Measurements from ENCODE around the gene PRKX.
"Not testable (repeated sequence)": the region's sequence is repeated elsewhere in the genome, so short reads cannot be mapped to it uniquely, and the experiment has no call there.

The PRKX gene

GRCh38 chrX:3663576-3664250 is 49.7 kb downstream of the PRKX start:
- H3K4me3 ChIP-seq (ENCODE audit: insufficient read depth, low read depth, low read length); H3K4me1 ChIP-seq (ENCODE audit: control insufficient read depth, insufficient read depth, low read length); H3K27me3 ChIP-seq (ENCODE audit: control insufficient read depth, insufficient read depth, low read length, poor library complexity, severe bottlenecking); H3K27ac ChIP-seq (ENCODE audit: insufficient read depth, low read depth, low read length, poor library complexity, severe bottlenecking); H3K9me3 ChIP-seq (ENCODE audit: control insufficient read depth, low read length); H3K36me3 ChIP-seq (ENCODE audit: control insufficient read depth, insufficient read depth, low read length): not testable (repeated sequence)
- 83 to 96% methylated on average over 8 of the region's 9 CpGs for WGBS, 2 experiments

DNA sequence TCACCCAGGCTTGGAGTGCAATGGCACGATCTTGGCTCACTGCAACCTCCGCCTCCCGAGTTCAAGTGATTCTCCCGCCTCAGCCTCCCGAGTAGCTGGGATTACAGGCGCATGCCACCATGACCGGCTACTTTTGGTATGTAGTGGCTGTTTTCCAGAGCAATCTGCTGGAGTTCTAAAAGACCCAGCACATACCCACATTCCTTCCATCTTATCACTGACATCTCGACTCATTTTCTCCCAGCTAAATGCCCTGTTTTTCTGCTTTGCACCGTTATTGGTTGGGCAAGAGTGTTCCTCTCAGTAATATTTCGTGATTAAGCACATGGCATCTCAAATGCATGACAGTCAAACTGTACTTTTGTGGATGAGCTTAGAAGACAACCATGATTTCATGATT is 53.7 kb downstream of the PRKX start:
- Histone ChIP-seq H3K36me3 (ENCODE audit: control insufficient read depth, insufficient read depth, low read length) (no peaks in the 10 kb centered on the region), H3K27ac (ENCODE audit: insufficient read depth, low read depth, low read length, poor library complexity, severe bottlenecking) (no peak overlapping the region), H3K4me3 (ENCODE audit: insufficient read depth, low read depth, low read length) (no peak overlapping the region), H3K9me3 (ENCODE audit: control insufficient read depth, low read length) (no peaks in the 10 kb centered on the region), H3K4me1 (ENCODE audit: control insufficient read depth, insufficient read depth, low read length) (no peaks in the 10 kb centered on the region), H3K27me3 (ENCODE audit: control insufficient read depth, insufficient read depth, low read length, poor library complexity, severe bottlenecking) (no peaks in the 10 kb centered on the region)
- WGBS, 2 experiments, result 88 to 93% methylated on average over 10 of the region's 10 CpGs

GRCh38 chrX:3655181-3655580 is 58.3 kb downstream of the PRKX start:
- no peaks in the 10 kb centered on the region for H3K9me3 ChIP-seq (ENCODE audit: control insufficient read depth, low read length)
- no peak overlapping the region for H3K4me3 ChIP-seq (ENCODE audit: insufficient read depth, low read depth, low read length)
- 94 to 97% methylated on average over 19 of the region's 19 CpGs for WGBS, 2 experiments
- H3K27ac ChIP-seq (ENCODE audit: insufficient read depth, low read depth, low read length, poor library complexity, severe bottlenecking), result no peak overlapping the region
- H3K27me3 ChIP-seq (ENCODE audit: control insufficient read depth, insufficient read depth, low read length, poor library complexity, severe bottlenecking), result no peaks in the 10 kb centered on the region
- H3K36me3 ChIP-seq (ENCODE audit: control insufficient read depth, insufficient read depth, low read length), result no peaks in the 10 kb centered on the region
- no peaks in the 10 kb centered on the region for H3K4me1 ChIP-seq (ENCODE audit: control insufficient read depth, insufficient read depth, low read length)

DNA sequence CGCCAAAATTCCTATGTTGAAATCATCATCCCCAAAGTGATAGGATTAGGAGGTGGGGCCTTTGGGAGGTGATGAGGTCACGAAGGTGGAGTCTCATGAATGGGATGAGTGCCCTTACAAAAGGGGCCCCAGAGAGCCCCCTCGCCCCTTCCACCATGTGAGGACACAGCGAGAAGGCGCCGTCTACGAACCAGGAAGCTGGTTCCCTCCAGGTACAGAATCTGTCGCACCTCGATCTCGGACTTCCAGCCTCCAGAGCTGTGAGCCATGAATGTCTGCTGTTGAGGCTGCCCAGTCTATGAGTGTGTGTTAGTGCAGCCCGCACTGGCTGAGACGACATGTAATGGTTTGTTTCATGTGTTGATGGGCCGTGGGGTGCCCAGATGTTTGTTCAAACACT is 60.3 kb downstream of the PRKX start:
- WGBS, 2 experiments, result 94 to 97% methylated on average over 10 to 12 of the region's 13 CpGs
- no peaks in the 10 kb centered on the region for H3K4me1 ChIP-seq (ENCODE audit: control insufficient read depth, insufficient read depth, low read length)

DNA sequence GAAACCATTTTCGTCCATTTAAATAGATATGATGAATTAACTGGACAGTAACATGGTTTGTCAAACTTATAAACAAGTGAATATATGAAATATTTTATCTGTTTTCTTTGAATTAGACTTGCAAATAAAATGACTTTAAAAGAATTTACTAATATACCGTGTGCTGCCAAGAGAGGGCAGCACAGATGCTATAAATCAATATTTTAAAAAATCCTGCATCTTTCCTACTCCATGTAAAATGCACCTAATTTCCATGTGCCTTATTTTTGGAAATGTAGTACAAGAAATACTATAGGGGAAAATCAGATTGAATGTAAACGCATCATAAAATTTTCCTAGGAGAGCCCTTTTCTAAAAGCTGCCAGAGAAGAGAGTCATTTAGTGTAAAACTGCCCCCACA is 62.2 kb downstream of the PRKX start:
- Histone ChIP-seq H3K27ac (ENCODE audit: insufficient read depth, low read depth, low read length, poor library complexity, severe bottlenecking) (no peak overlapping the region), H3K36me3 (ENCODE audit: control insufficient read depth, insufficient read depth, low read length) (no peaks in the 10 kb centered on the region), H3K4me3 (ENCODE audit: insufficient read depth, low read depth, low read length) (no peak overlapping the region), H3K27me3 (ENCODE audit: control insufficient read depth, insufficient read depth, low read length, poor library complexity, severe bottlenecking) (no peaks in the 10 kb centered on the region), H3K9me3 (ENCODE audit: control insufficient read depth, low read length) (no peaks in the 10 kb centered on the region), H3K4me1 (ENCODE audit: control insufficient read depth, insufficient read depth, low read length) (no peaks in the 10 kb centered on the region)
- WGBS, 2 experiments, result 83 to 100% methylated on average over 1 of the region's 3 CpGs

More for the DNA sequence above, 60.3 kb downstream of the PRKX start:
- H3K4me3 ChIP-seq (ENCODE audit: insufficient read depth, low read depth, low read length), result no peak overlapping the region
- H3K27ac ChIP-seq (ENCODE audit: insufficient read depth, low read depth, low read length, poor library complexity, severe bottlenecking), result no peak overlapping the region
- H3K36me3 ChIP-seq (ENCODE audit: control insufficient read depth, insufficient read depth, low read length), result no peaks in the 10 kb centered on the region
- H3K9me3 ChIP-seq (ENCODE audit: control insufficient read depth, low read length), result no peaks in the 10 kb centered on the region
- H3K27me3 ChIP-seq (ENCODE audit: control insufficient read depth, insufficient read depth, low read length, poor library complexity, severe bottlenecking), result no peaks in the 10 kb centered on the region

- no peaks in the 10 kb centered on the region for H3K36me3 ChIP-seq (ENCODE audit: control insufficient read depth, insufficient read depth, low read length)
- no peaks in the 10 kb centered on the region for H3K9me3 ChIP-seq (ENCODE audit: control insufficient read depth, low read length)
- H3K4me1 ChIP-seq (ENCODE audit: control insufficient read depth, insufficient read depth, low read length), result no peaks in the 10 kb centered on the region
- no peak overlapping the region for H3K4me3 ChIP-seq (ENCODE audit: insufficient read depth, low read depth, low read length)
- H3K27me3 ChIP-seq (ENCODE audit: control insufficient read depth, insufficient read depth, low read length, poor library complexity, severe bottlenecking), result no peaks in the 10 kb centered on the region
- H3K27ac ChIP-seq (ENCODE audit: insufficient read depth, low read depth, low read length, poor library complexity, severe bottlenecking), result no peak overlapping the region
- 96 to 97% methylated on average over 2 of the region's 2 CpGs for WGBS, 2 experiments
These were observed 65.4 kb downstream of the PRKX start for GRCh38 chrX:3648084-3648483.

DNA sequence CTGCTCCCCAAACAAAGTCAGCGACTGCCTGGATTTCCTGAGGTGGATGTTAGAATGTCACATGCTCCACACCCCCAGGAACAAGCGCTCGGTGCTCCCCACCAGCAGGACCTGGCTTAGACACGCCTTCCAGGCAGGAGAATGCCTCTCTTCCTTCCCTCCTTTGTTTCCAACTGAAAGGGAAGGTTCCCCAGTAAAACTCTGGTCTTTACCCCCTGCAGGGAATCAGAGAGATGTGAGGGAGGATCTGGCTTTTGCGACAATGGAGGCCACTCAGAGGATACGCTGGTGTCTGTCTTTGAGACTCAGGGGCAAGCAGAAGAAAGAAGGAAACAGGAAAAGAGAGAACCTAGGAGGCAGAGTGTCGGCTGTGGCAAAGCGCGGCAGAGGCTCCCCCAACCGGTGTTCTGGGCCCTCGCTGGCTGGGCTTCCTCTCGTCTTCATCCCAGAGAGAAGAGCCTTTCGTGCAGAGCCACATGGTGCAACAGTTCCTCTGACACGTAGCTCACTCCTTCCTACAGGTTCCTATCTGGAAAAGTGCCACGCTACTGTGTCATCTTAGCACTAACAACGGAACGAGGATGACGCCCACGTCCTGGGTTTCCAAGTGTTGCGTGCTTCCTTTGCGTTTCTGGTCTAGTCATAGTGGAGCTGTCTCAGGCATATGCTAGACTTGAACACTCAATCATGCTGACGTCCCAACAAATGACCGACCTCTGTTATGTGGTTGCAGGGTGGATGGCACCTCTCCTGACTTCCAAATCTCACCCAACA is 73.4 kb downstream of the PRKX start:
- not testable (repeated sequence) for H3K27me3 ChIP-seq (ENCODE audit: control insufficient read depth, insufficient read depth, low read length, poor library complexity, severe bottlenecking)
- H3K27ac ChIP-seq (ENCODE audit: insufficient read depth, low read depth, low read length, poor library complexity, severe bottlenecking), result peak overlapping the region; percentile 55
- WGBS, 2 experiments, result 36 to 38% methylated on average over 20 to 22 of the region's 23 CpGs

DNA sequence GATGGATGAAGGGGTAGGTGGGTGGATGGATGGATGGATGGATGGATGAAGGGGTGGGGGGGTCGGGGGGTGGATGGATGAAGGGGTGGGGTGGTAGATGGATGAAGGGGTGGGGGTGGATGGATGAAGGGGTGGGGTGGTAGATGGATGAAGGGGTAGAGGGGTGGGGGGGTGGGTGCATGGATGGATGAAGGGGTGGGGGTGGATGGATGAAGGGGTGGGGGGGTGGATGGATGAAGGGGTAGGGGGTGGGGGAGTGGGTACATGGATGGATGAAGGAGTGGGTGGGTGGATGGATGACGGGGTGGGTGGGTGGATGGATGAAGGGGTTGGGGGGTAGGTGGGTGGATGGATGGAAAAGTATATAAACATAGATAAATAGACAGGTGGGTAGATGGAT is 74.2 kb downstream of the PRKX start:
- Histone ChIP-seq H3K4me1 (ENCODE audit: control insufficient read depth, insufficient read depth, low read length) (no peaks in the 10 kb centered on the region), H3K9me3 (ENCODE audit: control insufficient read depth, low read length) (no peaks in the 10 kb centered on the region), H3K27ac (ENCODE audit: insufficient read depth, low read depth, low read length, poor library complexity, severe bottlenecking) (no peak overlapping the region), H3K36me3 (ENCODE audit: control insufficient read depth, insufficient read depth, low read length) (no peaks in the 10 kb centered on the region), H3K4me3 (ENCODE audit: insufficient read depth, low read depth, low read length) (no peak overlapping the region), H3K27me3 (ENCODE audit: control insufficient read depth, insufficient read depth, low read length, poor library complexity, severe bottlenecking) (no peaks in the 10 kb centered on the region)
- WGBS, 2 experiments, result 89 to 100% methylated on average over 1 of the region's 2 CpGs

More for the DNA sequence above, 73.4 kb downstream of the PRKX start:
- not testable (repeated sequence) for H3K4me1 ChIP-seq (ENCODE audit: control insufficient read depth, insufficient read depth, low read length); H3K4me3 ChIP-seq (ENCODE audit: insufficient read depth, low read depth, low read length); H3K9me3 ChIP-seq (ENCODE audit: control insufficient read depth, low read length); H3K36me3 ChIP-seq (ENCODE audit: control insufficient read depth, insufficient read depth, low read length)

GRCh38 chrX:3638280-3638873 is 75.1 kb downstream of the PRKX start:
- Histone ChIP-seq H3K36me3 (ENCODE audit: control insufficient read depth, insufficient read depth, low read length) (no peaks in the 10 kb centered on the region), H3K27ac (ENCODE audit: insufficient read depth, low read depth, low read length, poor library complexity, severe bottlenecking) (no peak overlapping the region), H3K27me3 (ENCODE audit: control insufficient read depth, insufficient read depth, low read length, poor library complexity, severe bottlenecking) (no peaks in the 10 kb centered on the region), H3K4me1 (ENCODE audit: control insufficient read depth, insufficient read depth, low read length) (no peaks in the 10 kb centered on the region), H3K4me3 (ENCODE audit: insufficient read depth, low read depth, low read length) (no peak overlapping the region), H3K9me3 (ENCODE audit: control insufficient read depth, low read length) (no peaks in the 10 kb centered on the region)
- WGBS, 2 experiments, result 21 to 37% methylated on average over 5 to 6 of the region's 6 CpGs

GRCh38 chrX:3636803-3637202 is 76.6 kb downstream of the PRKX start:
- Histone ChIP-seq H3K9me3 (ENCODE audit: control insufficient read depth, low read length) (no peaks in the 10 kb centered on the region), H3K4me1 (ENCODE audit: control insufficient read depth, insufficient read depth, low read length) (no peaks in the 10 kb centered on the region), H3K4me3 (ENCODE audit: insufficient read depth, low read depth, low read length) (no peak overlapping the region), H3K36me3 (ENCODE audit: control insufficient read depth, insufficient read depth, low read length) (no peaks in the 10 kb centered on the region), H3K27me3 (ENCODE audit: control insufficient read depth, insufficient read depth, low read length, poor library complexity, severe bottlenecking) (no peaks in the 10 kb centered on the region), H3K27ac (ENCODE audit: insufficient read depth, low read depth, low read length, poor library complexity, severe bottlenecking) (no peak overlapping the region)
- 92% methylated on average over 4 of the region's 4 CpGs for WGBS, 2 experiments

All from ectodermal cell (in vitro differentiated cells).